Glutamatergic neuron (in vitro differentiated cells): ENCODE measurements around the gene MTMR2. TPM values are rescaled to one million over a fixed set of nuclear protein-coding genes. Genes with fewer than 3 reads are reported as not detected.
A peak's percentile ranks its signal among the peaks of the same experiment; 100 is the strongest.

Experiments
- DNase-seq: peaks from one replicate; pipeline ENCODE4 v3.0.0; 2022
- H3K27ac Mint-ChIP-seq: one replicate; pipeline ENCODE4 v1.8.0; 2020; ENCODE audit warnings: mild to moderate bottlenecking, mixed read lengths, inconsistent platforms; ENCODE audit not compliant: unreplicated experiment
- H3K27me3 Mint-ChIP-seq: one replicate; pipeline ENCODE4 v1.8.0; 2020; ENCODE audit warnings: mild to moderate bottlenecking, moderate library complexity, mixed read lengths, inconsistent platforms; ENCODE audit not compliant: unreplicated experiment
- H3K36me3 Mint-ChIP-seq: one replicate; pipeline ENCODE4 v1.8.0; 2020; ENCODE audit warnings: mild to moderate bottlenecking, mixed read lengths, inconsistent platforms; ENCODE audit not compliant: unreplicated experiment
- H3K4me1 Mint-ChIP-seq: one replicate; pipeline ENCODE4 v1.8.0; 2020; ENCODE audit warnings: mild to moderate bottlenecking, low read depth, mixed read lengths, inconsistent platforms; ENCODE audit not compliant: unreplicated experiment
- H3K4me3 Mint-ChIP-seq: one replicate; pipeline ENCODE4 v1.8.0; 2020; ENCODE audit warnings: mild to moderate bottlenecking, mixed read lengths, inconsistent platforms; ENCODE audit not compliant: unreplicated experiment
- H3K9me3 Mint-ChIP-seq: one replicate; pipeline ENCODE4 v1.8.0; 2020; ENCODE audit warnings: mild to moderate bottlenecking, moderate library complexity, mixed read lengths, inconsistent platforms; ENCODE audit not compliant: unreplicated experiment
- total RNA-seq: library from RNA; stranded (reverse); fragmentation: NEBNext Ultra II Directional; extraction: Animal tissue kit (Norgen Biotek cat#: 25700); gene quantifications from one replicate; pipeline ENCODE4 v1.2.1, GENCODE V29; 2021; ENCODE audit not compliant: unreplicated experiment
- TF ChIP-seq, protein P1 (sequence below): fragments of 200-600 bp; sonication (generic); IDR thresholded peaks from one replicate; pipeline ENCODE4 v1.5.0; 2021; ENCODE audit not compliant: partially characterized antibody, unreplicated experiment

The MTMR2 gene
- total RNA-seq, 1 donor from 2014 or later, result 47.4 TPM

- Mint-ChIP-seq H3K27ac (no peak overlapping the region), H3K4me3 (no peak overlapping the region), H3K27me3 (no peaks in the 10 kb centered on the region), H3K36me3 (no peaks in the 10 kb centered on the region), H3K4me1 (peaks cover 16% of the 10 kb centered on the region), H3K9me3 (no peaks in the 10 kb centered on the region)
- no peak for DNase-seq
- TF ChIP-seq, protein P1, sequence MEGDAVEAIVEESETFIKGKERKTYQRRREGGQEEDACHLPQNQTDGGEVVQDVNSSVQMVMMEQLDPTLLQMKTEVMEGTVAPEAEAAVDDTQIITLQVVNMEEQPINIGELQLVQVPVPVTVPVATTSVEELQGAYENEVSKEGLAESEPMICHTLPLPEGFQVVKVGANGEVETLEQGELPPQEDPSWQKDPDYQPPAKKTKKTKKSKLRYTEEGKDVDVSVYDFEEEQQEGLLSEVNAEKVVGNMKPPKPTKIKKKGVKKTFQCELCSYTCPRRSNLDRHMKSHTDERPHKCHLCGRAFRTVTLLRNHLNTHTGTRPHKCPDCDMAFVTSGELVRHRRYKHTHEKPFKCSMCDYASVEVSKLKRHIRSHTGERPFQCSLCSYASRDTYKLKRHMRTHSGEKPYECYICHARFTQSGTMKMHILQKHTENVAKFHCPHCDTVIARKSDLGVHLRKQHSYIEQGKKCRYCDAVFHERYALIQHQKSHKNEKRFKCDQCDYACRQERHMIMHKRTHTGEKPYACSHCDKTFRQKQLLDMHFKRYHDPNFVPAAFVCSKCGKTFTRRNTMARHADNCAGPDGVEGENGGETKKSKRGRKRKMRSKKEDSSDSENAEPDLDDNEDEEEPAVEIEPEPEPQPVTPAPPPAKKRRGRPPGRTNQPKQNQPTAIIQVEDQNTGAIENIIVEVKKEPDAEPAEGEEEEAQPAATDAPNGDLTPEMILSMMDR, result no peak
Measured at GRCh38 chr11:95796501-95796900, 127.4 kb downstream of the MTMR2 start.

- TF ChIP-seq, protein P1, result no peak
- no peak for DNase-seq
Measured at GRCh38 chr11:95795627-95796295, 128.1 kb downstream of the MTMR2 start.

DNA sequence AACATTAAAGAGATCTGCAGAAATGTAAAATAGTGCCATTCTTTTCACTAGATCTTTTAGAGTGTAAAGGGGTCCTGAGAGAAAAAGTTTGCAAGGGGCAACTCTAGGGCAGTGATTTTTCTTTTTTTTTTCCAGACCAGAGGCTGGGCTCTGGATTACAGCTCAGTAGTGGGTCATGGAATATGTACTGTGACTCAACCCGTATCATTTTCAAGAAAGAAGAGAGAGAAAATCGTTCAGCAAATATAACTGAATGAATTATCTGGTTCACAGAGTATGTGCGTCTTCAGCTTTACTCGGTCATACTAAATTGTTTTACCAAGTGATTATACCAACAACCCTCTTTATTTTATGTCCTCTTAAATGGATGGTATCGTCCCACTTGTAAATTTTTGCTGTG is 129.8 kb downstream of the MTMR2 start:
- H3K9me3 Mint-ChIP-seq, result peaks cover 6% of the 10 kb centered on the region
- no peaks in the 10 kb centered on the region for H3K36me3 Mint-ChIP-seq
- peak overlapping the region; percentile 29 for H3K27ac Mint-ChIP-seq
- no peak for DNase-seq
- TF ChIP-seq, protein P1, result no peak
- no peak overlapping the region for H3K4me3 Mint-ChIP-seq
- H3K4me1 Mint-ChIP-seq, result peaks cover 18% of the 10 kb centered on the region
- peaks cover 2% of the 10 kb centered on the region for H3K27me3 Mint-ChIP-seq

More at GRCh38 chr11:95795627-95796295, 128.1 kb downstream of the MTMR2 start:
- Mint-ChIP-seq H3K4me1 (peaks cover 18% of the 10 kb centered on the region), H3K27me3 (no peaks in the 10 kb centered on the region), H3K27ac (no peak overlapping the region), H3K36me3 (no peaks in the 10 kb centered on the region), H3K4me3 (no peak overlapping the region), H3K9me3 (no peaks in the 10 kb centered on the region)

DNA sequence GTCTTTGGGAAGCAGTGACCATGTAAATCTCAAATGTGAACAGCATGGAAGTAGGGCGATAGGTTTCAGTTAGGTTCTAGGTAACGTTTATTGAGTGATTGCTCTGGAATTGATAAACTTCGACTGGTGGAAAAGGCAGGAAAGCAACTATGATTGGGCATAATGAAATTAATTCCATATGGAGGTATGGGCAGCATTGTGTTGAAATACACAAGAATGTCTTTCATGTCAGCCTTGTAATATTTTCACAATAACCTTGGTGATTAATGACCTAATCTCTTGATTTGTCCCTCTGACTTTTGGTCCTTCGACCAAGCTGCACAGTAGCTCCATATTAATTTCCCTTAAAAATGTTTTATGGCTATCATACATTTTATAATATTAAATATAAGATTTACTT is 130.8 kb downstream of the MTMR2 start:
- TF ChIP-seq, protein P1, result no peak
- DNase-seq, result no peak
- H3K27ac Mint-ChIP-seq, result no peak overlapping the region
- peaks cover 2% of the 10 kb centered on the region for H3K27me3 Mint-ChIP-seq
- H3K36me3 Mint-ChIP-seq, result no peaks in the 10 kb centered on the region
- H3K4me1 Mint-ChIP-seq, result peaks cover 22% of the 10 kb centered on the region
- peaks cover 6% of the 10 kb centered on the region for H3K9me3 Mint-ChIP-seq
- H3K4me3 Mint-ChIP-seq, result no peak overlapping the region

DNA sequence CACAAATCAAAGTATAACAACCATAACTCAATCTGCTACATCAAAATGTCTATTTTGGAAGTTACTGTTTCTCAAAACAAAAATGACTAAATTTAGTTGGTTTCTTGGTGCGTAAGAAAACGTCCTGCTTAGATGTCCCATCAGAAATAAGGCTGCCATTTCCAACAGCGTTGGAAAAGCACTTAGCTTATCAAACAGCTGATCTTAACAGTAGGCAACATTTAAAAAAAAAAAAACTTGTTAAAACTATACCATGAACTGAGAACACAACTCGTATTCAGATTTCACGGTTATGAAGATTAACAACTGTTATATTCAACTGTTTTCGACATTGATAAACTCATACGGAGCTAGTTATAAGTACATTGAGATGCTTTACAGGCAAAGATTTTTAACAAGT is 131.2 kb downstream of the MTMR2 start:
- peaks cover 6% of the 10 kb centered on the region for H3K9me3 Mint-ChIP-seq

More for the DNA sequence above, 131.2 kb downstream of the MTMR2 start:
- Mint-ChIP-seq H3K27me3 (peaks cover 2% of the 10 kb centered on the region), H3K4me3 (no peak overlapping the region), H3K4me1 (peaks cover 25% of the 10 kb centered on the region), H3K27ac (no peak overlapping the region), H3K36me3 (no peaks in the 10 kb centered on the region)
- no peak for DNase-seq
- TF ChIP-seq, protein P1, result no peak
